ENCODE results near the gene D2HGDH. TPM values are rescaled to one million over a fixed set of nuclear protein-coding genes. Genes with fewer than 3 reads are reported as not detected.

D2HGDH gene
- total and polyA plus RNA-seq, 2 experiments from 2014 or later, result 3.7 to 17.3 TPM

GRCh38 chr2:241722896-241723454 is 11.5 kb upstream of the D2HGDH start:
- no peak overlapping the region for H3K27ac Mint-ChIP-seq
- no peak overlapping the region for H3K4me3 Mint-ChIP-seq
- peaks cover 7% of the 10 kb centered on the region for H3K36me3 ChIP-seq (ENCODE audit: insufficient read depth)
- no peak overlapping the region for H3K27ac ChIP-seq (ENCODE audit: low read depth)
- H3K4me1 ChIP-seq (ENCODE audit: insufficient read depth), result no peaks in the 10 kb centered on the region
- H3K36me3 Mint-ChIP-seq (ENCODE audit: low read depth), result peaks cover 64% of the 10 kb centered on the region
- ATAC-seq (no peak), DNase-seq (ENCODE audit: low spot score) (no peak)
- no peaks in the 10 kb centered on the region for H3K79me2 ChIP-seq (replicated peaks; ENCODE audit: insufficient read depth)
- no peaks in the 10 kb centered on the region for H3K4me1 Mint-ChIP-seq
- peaks cover 9% of the 10 kb centered on the region for H4K20me1 ChIP-seq (replicated peaks; ENCODE audit: insufficient read depth)
- peaks cover 12% of the 10 kb centered on the region for H3K27me3 Mint-ChIP-seq (ENCODE audit: insufficient read depth, low read depth, poor library complexity)
- peaks cover 30% of the 10 kb centered on the region for H3K9me3 Mint-ChIP-seq
- no peak overlapping the region for H2AFZ ChIP-seq
- H3F3A ChIP-seq (replicated peaks; ENCODE audit: low read depth), result no peaks in the 10 kb centered on the region
- no peak overlapping the region for H3K4me3 ChIP-seq
- no peak for TF ChIP-seq JUNB (IDR thresholded peaks at IDR 0.05; ENCODE audit: unreplicated experiment)
- TF ChIP-seq NANOG (IDR thresholded peaks at IDR 0.05; ENCODE audit: borderline replicate concordance), result no peak
- TF ChIP-seq EZH2phosphoT487 (IDR thresholded peaks at IDR 0.05; ENCODE audit: unreplicated experiment), result no peak
- no peak for TF ChIP-seq REST (IDR thresholded peaks at IDR 0.05; ENCODE audit: unreplicated experiment)
- TF ChIP-seq EZH2 (IDR thresholded peaks at IDR 0.05; ENCODE audit: low read depth, unreplicated experiment), result no peak
- no peak for TF ChIP-seq CTCF (conservative IDR thresholded peaks at IDR 0.05; ENCODE audit: low read depth in 2 of 2)
- TF ChIP-seq POLR2AphosphoS5 (IDR thresholded peaks at IDR 0.05; ENCODE audit: low read depth), result no peak
- no peak for TF ChIP-seq ZNF462 (CRISPR knock-in tag; IDR thresholded peaks at IDR 0.05)
- no peak for TF ChIP-seq ZNF114 (CRISPR knock-in tag; IDR thresholded peaks at IDR 0.05)
- no peak for TF ChIP-seq ZNF331 (CRISPR knock-in tag; IDR thresholded peaks at IDR 0.05; ENCODE audit: low read depth)
- TF ChIP-seq STAT1 (IDR thresholded peaks at IDR 0.05; ENCODE audit: unreplicated experiment), result no peak
- no peak for TF ChIP-seq CREB1 (CRISPR knock-in tag; IDR thresholded peaks at IDR 0.05; ENCODE audit: low read depth)
- no peak for TF ChIP-seq ETS1 (IDR thresholded peaks at IDR 0.05)
- H3K4me2 ChIP-seq, result no peak overlapping the region
- H3K27me3 ChIP-seq (ENCODE audit: insufficient read depth), result no peaks in the 10 kb centered on the region
- no peaks in the 10 kb centered on the region for H3K9me2 ChIP-seq (ENCODE audit: insufficient read depth)
